ENCODE data around the gene SAMD7.

- no peak for TF ChIP-seq CTCF (IDR thresholded peaks at IDR 0.05)
- no peak for TF ChIP-seq POLR2A (IDR thresholded peaks at IDR 0.05)
These were observed at the start of gene SAMD7 for GRCh38 chr3:169911272-169911671.
